HG03095 (cell line): Measurements from ENCODE around the gene BMERB1.
"Not testable (repeated sequence)": the region's sequence is repeated elsewhere in the genome, so short reads cannot be mapped to it uniquely, and the experiment has no call there.

Experiments
- ATAC-seq: cut with Tn5 transposase; IDR thresholded peaks from one replicate; pipeline ENCODE4 v1.9.1; 2021; ENCODE audit warnings: moderate library complexity; ENCODE audit not compliant: unreplicated experiment

Gene BMERB1

GRCh38 chr16:15548482-15548891 is 114.1 kb downstream of the BMERB1 start:
- ATAC-seq, result no peak

DNA sequence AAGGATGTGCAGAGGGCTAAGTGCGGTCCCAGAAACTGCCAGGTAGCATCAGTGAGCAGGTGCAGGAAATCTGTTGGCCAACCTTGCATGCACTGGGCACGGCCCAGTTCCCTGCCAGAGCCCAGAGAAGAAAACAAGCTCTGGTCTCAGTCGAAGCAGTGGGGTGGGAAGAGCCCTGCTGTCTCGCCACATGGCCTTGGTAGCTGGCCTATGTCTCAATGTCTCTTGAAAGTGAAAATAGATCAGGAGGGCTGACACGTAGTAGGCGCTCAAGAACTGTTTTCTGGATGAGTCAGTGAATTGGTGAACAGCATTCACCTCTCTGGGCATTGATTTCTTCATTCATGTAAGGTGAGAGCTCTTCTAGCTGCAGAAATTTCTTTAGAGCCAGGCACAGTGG is 118.1 kb downstream of the BMERB1 start:
- ATAC-seq, result no peak

DNA sequence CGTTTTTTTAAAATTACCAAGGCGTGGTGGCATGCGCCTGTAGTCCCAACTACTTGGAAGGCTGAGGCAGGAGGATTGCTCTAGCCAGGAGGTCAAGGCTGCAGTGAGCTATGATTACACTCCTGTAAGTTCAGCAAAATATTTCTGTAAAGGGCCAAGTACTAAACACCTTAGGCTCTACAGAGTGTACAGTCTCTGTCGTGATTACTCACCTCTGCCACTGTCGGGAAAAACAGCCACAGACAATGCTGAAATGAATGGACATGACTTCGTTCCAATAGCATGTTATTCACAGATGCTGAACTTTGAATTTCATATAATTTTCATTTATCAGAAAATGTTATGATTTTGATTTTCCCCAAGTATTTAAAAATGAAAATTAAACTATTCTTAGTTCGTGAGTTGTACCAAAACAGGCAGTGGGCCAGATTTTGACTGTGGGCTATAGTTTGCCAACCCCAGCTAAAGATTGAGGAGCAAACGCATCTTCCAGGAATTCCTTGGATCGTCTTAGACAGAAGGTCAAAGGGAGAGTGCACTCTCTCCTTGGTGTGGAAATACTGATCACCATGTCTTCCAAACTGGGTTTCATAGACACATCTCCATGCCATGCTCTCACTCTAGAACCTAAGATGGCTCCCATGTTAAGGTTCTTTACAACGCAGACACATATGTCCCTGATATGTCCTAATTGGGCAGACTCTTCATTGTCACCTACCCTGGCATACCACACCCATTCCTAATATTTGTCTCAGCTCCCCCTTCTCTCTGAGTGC is 119.1 kb downstream of the BMERB1 start:
- no peak for ATAC-seq

DNA sequence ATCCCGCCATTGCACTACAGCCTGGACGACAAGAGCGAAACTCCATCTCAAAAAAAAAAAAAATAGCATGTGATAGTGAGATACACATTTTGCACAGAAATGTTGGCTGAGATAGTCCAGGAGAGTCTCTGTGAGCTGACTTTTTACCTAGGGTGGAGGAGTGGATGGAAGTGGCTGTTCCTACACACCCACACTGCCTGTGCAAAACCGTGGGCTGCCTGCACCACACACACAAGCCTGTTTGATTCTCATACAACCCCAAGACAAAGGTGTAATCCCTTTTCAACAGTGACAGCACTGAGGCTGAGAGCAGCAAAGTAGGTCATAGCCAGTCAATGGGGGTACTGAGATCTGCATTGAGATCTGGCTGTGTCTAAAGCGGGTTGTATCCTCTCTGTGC is 121.7 kb downstream of the BMERB1 start:
- ATAC-seq, result no peak

DNA sequence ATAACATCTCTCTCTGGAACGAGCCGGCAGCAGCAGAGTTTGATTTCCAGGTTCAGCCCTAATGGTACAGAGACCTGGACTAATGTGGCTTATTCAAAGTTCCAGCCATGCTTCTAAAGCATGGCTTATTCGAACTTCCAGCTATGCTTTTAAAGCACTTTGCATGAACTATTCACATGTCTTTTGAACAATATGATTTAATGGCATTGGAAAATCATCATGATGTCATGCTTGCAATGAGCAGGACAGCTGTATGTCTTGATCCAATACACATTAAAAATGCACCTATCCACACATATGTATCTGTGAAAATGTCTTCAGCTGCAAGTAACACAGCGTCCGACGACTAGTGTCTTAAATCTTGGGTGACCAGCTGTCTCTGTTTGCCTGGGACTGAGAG is 122.9 kb downstream of the BMERB1 start:
- no peak for ATAC-seq

- no peak for ATAC-seq
Observed at GRCh38 chr16:15559176-15559575, 124.8 kb downstream of the BMERB1 start.

GRCh38 chr16:15564604-15565339 is 130.4 kb downstream of the BMERB1 start:
- no peak for ATAC-seq

- no peak for ATAC-seq
Observed at GRCh38 chr16:15566095-15566494, 131.7 kb downstream of the BMERB1 start.

DNA sequence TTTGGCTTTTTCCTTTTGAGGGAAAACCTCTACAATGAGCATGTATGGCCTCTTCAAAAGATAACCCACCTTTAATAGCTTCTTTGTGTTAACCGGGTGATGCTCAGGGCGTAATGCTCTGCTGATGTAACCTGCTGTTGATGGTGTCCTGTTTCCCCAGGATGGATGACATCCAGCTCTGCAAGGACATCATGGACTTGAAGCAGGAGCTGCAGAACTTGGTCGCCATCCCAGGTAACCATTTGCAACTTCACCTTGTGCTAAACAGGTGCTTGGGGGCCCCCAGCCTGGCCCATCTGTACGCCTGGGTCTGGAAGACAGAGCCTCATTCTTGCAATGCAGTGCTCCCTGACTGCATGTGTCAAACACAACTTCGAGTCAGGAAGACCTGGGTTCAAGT is 133.4 kb downstream of the BMERB1 start:
- ATAC-seq, result no peak

DNA sequence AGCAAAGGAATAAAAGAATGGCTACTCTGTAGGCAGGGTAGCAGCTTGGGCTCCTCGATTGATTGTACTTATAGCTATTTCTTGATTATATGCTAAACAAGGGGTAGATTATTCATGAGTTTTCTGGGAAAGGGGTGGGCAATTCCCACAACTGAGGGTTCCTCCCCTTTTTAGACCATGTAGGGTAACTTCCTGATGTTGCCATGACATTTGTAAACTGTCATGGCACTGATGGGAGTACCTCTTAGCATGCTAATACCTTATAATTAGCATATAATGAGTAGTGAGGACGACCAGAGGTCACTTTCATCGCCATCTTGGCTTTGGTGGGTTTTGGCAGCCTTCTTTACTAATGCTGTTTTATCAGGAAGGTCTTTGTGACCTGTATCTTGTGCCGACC is 136.3 kb downstream of the BMERB1 start:
- not testable (repeated sequence) for ATAC-seq

GRCh38 chr16:15571557-15571956 is 137.2 kb downstream of the BMERB1 start:
- no peak for ATAC-seq

- no peak for ATAC-seq
Observed at GRCh38 chr16:15572329-15573001, 138.1 kb downstream of the BMERB1 start.

DNA sequence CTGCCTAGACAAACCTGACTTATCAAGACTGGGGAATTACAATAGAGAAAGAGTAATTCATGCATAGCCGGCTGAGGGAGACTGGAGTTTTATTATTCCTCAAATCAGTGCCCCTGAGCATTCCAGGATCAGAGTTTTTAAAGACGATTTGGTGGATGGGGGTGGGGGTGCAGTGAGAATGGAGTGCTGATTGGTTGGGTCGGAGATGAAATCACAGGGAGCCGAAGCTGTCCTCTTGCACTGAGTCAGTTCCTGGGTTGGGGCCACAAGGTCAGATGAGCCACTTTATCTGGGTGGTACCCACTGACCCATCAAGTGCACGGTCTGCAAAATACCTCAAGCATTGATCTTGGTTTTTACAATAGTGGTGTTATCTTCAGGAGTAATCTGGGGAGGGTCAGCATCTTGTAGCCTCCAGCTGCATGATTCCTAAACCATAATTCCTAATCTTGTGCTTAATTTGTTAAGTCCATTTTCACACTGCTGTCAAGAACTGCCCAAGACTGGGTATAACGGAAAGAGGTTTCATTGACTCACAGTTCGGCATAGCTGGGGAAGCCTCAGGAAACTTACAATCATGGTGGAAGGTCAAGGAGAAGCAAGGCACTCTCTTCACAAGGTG is 139.0 kb downstream of the BMERB1 start:
- no peak for ATAC-seq

DNA sequence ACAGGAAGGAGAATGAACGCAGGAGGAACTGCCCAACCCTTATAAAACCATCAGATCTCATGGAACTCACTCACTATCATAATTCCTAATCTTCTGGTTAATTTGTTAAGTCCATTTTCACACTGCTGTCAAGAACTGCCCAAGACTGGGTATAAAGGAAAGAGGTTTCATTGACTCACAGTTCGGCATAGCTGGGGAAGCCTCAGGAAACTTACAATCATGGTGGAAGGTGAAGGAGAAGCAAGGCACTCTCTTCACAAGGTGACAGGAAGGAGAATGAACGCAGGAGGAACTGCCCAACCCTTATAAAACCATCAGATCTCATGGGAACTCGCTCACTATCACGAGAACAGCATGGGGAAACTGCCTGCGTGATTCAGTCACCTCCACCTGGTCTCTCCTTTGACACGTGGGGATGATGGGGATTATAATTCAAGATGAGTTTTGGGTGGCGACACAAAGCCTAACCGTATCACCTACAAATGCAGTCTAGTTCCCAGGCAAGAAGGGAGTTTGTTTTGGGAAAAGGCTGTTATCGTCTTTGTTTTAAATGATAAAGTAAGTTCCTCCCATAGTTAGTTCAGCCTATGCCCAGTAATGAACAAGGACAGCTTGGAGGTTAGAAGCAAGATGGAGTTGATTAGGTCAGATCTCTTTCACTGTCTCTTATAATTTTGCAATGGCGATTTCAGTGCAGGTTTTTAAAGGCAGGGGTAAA is 139.7 kb downstream of the BMERB1 start:
- ATAC-seq, result not testable (repeated sequence)

DNA sequence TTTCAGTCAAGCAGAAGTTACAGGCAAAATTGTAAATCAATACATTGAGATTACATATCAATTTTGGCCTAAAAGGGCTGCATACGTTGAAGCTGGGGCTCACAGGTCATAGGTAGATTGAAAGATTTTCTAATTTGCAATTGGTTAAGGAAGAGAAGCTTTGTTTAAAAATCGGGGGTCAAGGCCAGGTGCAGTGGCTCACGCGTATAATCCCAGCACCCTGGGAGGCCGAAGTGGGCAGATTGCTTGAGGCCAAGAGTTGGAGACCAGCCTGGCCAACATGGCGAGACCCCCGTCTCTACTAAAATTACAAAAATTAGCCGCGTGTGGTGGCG is 140.2 kb downstream of the BMERB1 start:
- no peak for ATAC-seq

DNA sequence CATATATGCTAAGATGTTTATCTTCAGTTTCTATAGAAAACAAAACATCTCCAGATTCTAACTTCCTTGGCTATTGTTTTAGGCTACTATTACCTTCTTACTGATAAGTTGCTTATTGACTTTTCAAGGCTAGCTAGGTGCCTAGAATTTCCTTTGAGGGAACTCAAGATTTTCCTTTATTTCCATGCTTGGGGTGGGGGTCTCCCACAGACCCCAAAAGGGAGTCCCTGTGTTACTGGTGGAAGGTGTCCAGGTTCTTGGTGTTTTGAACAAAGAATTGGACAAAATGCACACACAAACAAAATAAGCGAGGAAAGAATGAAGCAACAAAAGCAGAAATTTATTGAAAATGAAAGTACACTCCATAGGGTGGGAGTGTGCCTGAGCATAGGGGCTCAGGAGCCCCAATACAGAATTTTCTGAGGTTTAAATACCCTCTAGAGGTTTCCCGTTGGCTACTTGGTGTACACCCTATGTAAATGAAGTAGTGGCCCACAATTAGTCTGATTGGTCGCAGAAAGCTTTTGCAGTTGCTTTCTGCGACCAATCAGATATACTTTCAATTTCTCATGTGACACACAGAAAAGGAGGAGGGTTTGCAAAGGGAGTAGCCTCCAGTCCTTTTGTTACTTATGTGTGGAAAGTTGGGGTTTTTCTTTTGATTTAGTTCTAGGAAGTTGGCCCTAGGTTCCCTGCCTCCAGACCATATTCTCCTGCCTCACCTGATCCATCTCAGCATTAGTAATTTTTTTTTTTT is 141.1 kb downstream of the BMERB1 start:
- no peak for ATAC-seq

DNA sequence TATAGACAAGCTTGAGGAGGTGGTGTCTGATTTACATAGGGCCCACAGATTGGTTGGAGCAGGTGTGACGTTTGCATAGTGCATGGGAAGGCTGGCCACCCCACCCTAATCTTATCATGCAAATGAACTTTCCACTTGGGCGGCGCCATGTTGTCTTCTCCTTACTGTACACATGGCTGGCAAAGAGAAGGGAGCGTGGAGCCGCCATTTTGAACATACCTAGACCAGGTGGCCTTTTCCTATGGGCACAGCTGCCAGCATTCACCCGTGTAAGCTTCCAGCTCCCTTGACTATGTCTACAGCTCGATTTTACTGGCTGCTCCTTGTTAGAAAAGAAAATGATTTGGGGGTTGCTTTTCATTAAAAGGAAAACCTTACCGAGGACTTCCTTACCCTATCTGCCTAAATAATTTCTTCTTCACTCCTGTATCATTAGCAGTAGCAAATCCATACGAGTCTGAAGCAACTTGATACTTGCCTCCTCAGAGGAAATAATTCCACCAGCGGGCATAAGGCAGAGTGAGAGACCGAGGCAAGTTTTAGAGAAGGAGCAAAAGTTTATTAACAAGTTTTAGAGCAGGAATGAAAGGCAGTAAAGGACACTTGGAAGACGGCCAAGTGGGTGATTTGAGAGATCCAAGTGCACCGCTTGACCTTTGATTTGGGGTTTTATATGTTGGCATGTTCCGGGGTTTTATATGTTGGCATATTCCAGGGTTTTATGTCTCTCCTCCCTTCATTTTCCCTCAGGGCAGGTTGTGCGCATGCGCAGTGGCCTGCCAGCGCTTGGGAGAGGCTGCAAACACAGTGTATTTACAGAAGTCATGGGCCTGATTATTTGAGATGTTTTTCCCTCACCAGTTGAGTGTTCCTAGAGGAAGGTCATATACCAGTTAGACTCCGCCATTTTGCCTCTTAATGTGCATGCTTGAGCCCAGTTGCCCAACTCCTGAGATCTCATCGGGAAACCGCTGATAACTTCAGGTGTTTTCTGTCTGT is 142.9 kb downstream of the BMERB1 start:
- ATAC-seq, result no peak

DNA sequence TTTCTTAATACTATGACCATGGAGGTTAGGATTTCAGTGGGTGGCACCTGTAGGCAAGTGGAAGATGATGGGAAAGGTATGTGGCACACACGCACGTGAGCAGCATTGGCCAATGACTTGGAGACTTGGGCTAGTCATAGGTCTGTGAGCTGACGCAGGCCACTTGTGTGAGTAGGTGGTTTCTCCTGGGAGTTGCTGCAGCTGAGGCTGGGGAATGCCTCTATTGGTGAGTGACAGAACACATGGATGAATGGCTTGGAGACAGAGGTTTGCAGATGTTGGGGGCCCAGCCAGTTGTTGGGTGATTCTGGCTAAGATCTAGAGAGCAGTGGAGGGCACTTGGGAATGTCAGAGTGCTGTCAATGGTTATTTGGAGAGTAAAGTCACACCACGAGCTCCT is 144.4 kb downstream of the BMERB1 start:
- no peak for ATAC-seq
